MCF 10A (cell line): ENCODE measurements around the gene KMT2C. TPM values are rescaled to one million over a fixed set of nuclear protein-coding genes. Genes with fewer than 3 reads are reported as not detected.

Source experiments
- BruUV-seq: library from RNA; stranded (reverse); fragments of 400-500 nt; replicated peaks from 2 replicates; lab custom pipeline; 2021; lab: Mats Ljungman, UMichigan
- CTCF ChIA-PET: fragments of 300-600 bp; sonication (Branson Sonifier 250); formaldehyde crosslinking; extraction: SDS; loops from one replicate; lab custom pipeline; 2021; ENCODE audit warnings: antibody characterized with exemption, inconsistent platforms; lab: Yijun Ruan, JAX
- POLR2A ChIA-PET: fragments of 300-600, 350-650 bp; sonication (Branson Sonifier 250); formaldehyde crosslinking; extraction: SDS; loops from one replicate; lab custom pipeline; 2020; ENCODE audit warnings: antibody characterized with exemption, inconsistent platforms; lab: Yijun Ruan, JAX
- DNase-seq: peaks from one replicate; pipeline ENCODE4 v3.0.0-alpha.2; 2018; ENCODE audit not compliant: unreplicated experiment
- H3K27ac Mint-ChIP-seq: one replicate; pipeline ENCODE4 v1.8.0; 2022; ENCODE audit warnings: mild to moderate bottlenecking, low read depth, mixed read lengths; ENCODE audit not compliant: unreplicated experiment
- H3K27me3 Mint-ChIP-seq: one replicate; pipeline ENCODE4 v1.8.0; 2022; ENCODE audit warnings: mixed read lengths; ENCODE audit not compliant: insufficient read depth, unreplicated experiment
- H3K36me3 Mint-ChIP-seq: one replicate; pipeline ENCODE4 v1.8.0; 2022; ENCODE audit warnings: mild to moderate bottlenecking, moderate library complexity, mixed read lengths; ENCODE audit not compliant: insufficient read depth, unreplicated experiment
- H3K4me1 Mint-ChIP-seq: one replicate; pipeline ENCODE4 v1.8.0; 2022; ENCODE audit warnings: mixed read lengths; ENCODE audit not compliant: insufficient read depth, unreplicated experiment
- H3K4me3 Mint-ChIP-seq: one replicate; pipeline ENCODE4 v1.8.0; 2022; ENCODE audit warnings: mild to moderate bottlenecking, moderate library complexity, mixed read lengths; ENCODE audit not compliant: unreplicated experiment
- H3K9me3 Mint-ChIP-seq: one replicate; pipeline ENCODE4 v1.8.0; 2022; ENCODE audit warnings: mixed read lengths; ENCODE audit not compliant: unreplicated experiment
- CTCF ChIP-seq: fragments of 200-600 bp; IDR thresholded peaks from one replicate; pipeline ENCODE4 v1.8.0; 2022; ENCODE audit warnings: antibody characterized with exemption, mild to moderate bottlenecking; ENCODE audit not compliant: unreplicated experiment
- intact Hi-C: fragments of 100-400 bp; cut with micrococcal nuclease; formaldehyde crosslinking; loops from 2 replicates; pipeline ENCODE4 v1.14.1; 2022
- total RNA-seq: library from RNA; stranded (reverse); gene quantifications from 2 replicates; pipeline ENCODE4 v1.2.3, GENCODE V29; 2022

Gene KMT2C
- total RNA-seq, 1 experiment from 2014 or later = 54.6 TPM

GRCh38 chr7:152403726-152404125 lies 32.1 kb downstream of the KMT2C start:
- Mint-ChIP-seq H3K4me1 (peaks cover 5% of the 10 kb centered on the region), H3K36me3 (no peaks in the 10 kb centered on the region), H3K4me3 (no peak overlapping the region), H3K9me3 (no peaks in the 10 kb centered on the region), H3K27me3 (no peaks in the 10 kb centered on the region), H3K27ac (no peak overlapping the region)
- POLR2A ChIA-PET = no interaction called here
- CTCF ChIA-PET = no interaction called here
- TF ChIP-seq CTCF = no peak
- BruUV-seq = no TSS peak
- DNase-seq = no peak
- intact Hi-C loops = no loop called here

GRCh38 chr7:152402384-152403250 lies 33.2 kb downstream of the KMT2C start:
- DNase-seq = no peak
- CTCF ChIA-PET = interaction anchor here (0.7 kb wide), 1 partner anchor 305 kb away, joined by 3 read pairs; no protein-coding TSS in a partner anchor
- no peaks in the 10 kb centered on the region for H3K27me3 Mint-ChIP-seq
- BruUV-seq = no TSS peak
- H3K27ac Mint-ChIP-seq = no peak overlapping the region
- intact Hi-C loops = no loop called here
- no peaks in the 10 kb centered on the region for H3K36me3 Mint-ChIP-seq
- H3K9me3 Mint-ChIP-seq = peaks cover 6% of the 10 kb centered on the region
- POLR2A ChIA-PET = no interaction called here
- no peak overlapping the region for H3K4me3 Mint-ChIP-seq
- peaks cover 11% of the 10 kb centered on the region for H3K4me1 Mint-ChIP-seq
- no peak for TF ChIP-seq CTCF

- no peak for DNase-seq
- H3K27ac Mint-ChIP-seq = no peak overlapping the region
- H3K4me3 Mint-ChIP-seq = no peak overlapping the region
- no TSS peak for BruUV-seq
- peaks cover 13% of the 10 kb centered on the region for H3K4me1 Mint-ChIP-seq
- H3K27me3 Mint-ChIP-seq = no peaks in the 10 kb centered on the region
- H3K36me3 Mint-ChIP-seq = no peaks in the 10 kb centered on the region
- POLR2A ChIA-PET = no interaction called here
- intact Hi-C loops = no loop called here
- H3K9me3 Mint-ChIP-seq = peaks cover 7% of the 10 kb centered on the region
- TF ChIP-seq CTCF = no peak
- CTCF ChIA-PET = no interaction called here
Measured at GRCh38 chr7:152399344-152399743, 36.5 kb downstream of the KMT2C start.

- BruUV-seq = no TSS peak
- Mint-ChIP-seq H3K36me3 (no peaks in the 10 kb centered on the region), H3K4me1 (peaks cover 20% of the 10 kb centered on the region), H3K9me3 (peaks cover 7% of the 10 kb centered on the region), H3K27ac (no peak overlapping the region), H3K27me3 (no peaks in the 10 kb centered on the region), H3K4me3 (no peak overlapping the region)
- DNase-seq = peak; percentile 76
- CTCF ChIA-PET = interaction anchor here (0.7 to 1.5 kb wide), 6 partner anchors 10 to 1091 kb away, joined by 3 to 5 read pairs (median 3); no protein-coding TSS in a partner anchor
- intact Hi-C loops = no loop called here
- POLR2A ChIA-PET = interaction anchor here (1.2 kb wide), 1 partner anchor 68 kb away, joined by 3 read pairs; no protein-coding TSS in a partner anchor
- no peak for TF ChIP-seq CTCF
Measured at GRCh38 chr7:152395112-152395511, 40.7 kb downstream of the KMT2C start.
